Hematopoietic multipotent progenitor cell treated with erythropoietin and hydrocortisone succinate and interleukin-3 and kit ligand, for 15 days (in vitro differentiated cells): ENCODE results near the gene NEDD4L.
"Not testable (repeated sequence)": the region's sequence is repeated elsewhere in the genome, so short reads cannot be mapped to it uniquely, and the experiment has no call there.

Experiments
- DNase-seq: peaks from one replicate; pipeline ENCODE4 v3.0.0-alpha.2; 2015; ENCODE audit warnings: low spot score

Gene NEDD4L

DNA sequence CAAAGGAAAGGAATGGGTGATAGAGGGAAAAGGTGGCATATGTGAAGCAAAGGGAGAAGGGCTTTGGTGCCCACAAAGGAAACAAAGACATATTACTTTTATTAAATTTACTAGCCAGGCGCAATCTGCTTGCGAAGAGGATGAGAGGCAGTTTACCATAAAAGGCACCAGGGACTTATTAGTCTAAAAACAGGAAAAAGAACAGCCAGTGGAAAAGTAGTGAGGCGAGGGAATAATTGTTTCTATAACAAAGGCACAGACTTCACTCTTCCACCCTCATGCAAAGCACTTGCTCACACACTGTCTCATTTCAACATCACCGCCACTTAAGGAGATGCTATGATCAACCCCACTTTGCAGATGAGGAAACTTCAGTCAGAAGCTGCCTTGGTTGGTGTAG is 374.3 kb downstream of the NEDD4L start:
- no peak for DNase-seq

DNA sequence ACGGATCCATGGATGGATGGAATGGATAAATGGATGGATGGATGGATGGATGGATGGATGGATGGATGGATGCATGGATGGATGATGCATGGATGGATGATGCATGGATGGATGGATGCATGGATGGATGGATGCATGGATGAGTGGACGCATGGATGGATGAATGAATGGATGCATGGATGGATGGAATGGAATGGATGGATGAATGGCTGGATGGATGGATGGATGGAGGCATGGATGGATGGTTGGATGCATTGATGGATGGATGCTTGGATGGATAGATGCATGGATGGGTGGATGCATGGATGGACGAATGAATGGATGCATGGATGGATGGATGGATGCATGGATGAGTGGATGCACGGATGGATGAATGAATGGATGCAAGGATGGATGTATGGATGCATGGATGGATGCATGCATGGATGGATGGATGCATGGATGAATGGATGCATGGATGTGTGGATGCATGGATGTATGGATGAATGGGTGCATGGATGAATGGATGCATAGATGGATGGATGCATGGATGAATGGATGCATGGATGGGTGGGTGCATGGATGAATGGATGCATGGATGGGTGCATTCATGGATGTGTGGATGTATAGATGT is 375.7 kb downstream of the NEDD4L start:
- DNase-seq = no peak

DNA sequence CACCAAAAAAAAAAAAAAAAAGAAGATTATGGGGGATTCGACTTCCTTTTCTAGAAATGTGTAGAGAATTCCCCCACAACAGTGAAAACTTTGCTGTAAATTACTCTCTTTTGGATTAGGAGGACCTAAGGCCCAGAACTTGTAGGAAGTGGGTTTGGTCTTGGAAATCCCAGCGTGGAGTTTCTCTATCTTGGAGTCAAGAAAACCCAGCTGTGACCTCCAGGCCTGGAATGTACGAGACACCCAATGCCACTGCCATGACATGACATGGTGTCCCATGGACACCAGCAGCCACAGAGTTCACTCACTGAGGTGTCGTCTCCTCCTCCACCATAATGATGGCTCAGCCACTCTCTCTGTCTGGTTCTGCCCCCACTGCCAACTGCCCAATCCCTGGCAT is 382.6 kb downstream of the NEDD4L start:
- no peak for DNase-seq

DNA sequence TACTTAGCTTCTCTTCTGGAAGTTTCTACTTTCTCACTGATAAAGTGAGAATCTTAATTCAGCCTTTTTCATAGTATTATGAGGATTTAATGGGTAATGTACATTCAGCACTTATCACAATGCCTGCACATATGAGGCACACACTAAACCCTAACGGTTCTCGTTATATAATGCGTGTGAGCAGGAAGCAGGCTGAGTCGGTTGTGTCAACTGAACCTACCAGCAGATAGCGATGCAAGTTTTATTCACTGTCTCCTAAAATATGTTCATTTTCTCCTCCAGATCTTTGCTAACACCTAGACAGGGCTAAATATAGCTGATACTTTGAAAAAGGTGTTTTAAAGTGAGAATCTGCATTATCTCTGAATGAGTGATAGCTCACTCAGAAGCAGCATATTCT is 383.3 kb downstream of the NEDD4L start:
- no peak for DNase-seq

DNA sequence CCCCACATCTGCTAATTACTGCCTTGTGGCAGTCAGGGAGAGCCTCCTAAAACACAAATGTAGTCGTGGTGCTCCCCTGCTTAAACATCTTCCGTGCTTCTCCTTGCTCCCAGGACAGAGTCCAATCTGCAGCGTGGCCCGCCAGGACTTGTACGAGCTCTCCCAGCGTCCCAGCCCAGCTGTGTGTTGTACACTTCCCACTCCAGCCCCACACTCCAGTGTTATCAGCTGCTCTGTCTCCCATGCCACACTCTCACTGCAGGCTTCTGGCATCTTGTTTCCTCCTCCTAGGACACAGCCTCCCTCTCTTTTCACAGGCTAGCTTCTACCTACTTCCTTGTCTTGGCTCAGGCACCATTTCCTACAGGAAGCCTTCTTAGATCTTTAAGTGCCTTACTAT is 385.4 kb downstream of the NEDD4L start:
- DNase-seq = no peak

DNA sequence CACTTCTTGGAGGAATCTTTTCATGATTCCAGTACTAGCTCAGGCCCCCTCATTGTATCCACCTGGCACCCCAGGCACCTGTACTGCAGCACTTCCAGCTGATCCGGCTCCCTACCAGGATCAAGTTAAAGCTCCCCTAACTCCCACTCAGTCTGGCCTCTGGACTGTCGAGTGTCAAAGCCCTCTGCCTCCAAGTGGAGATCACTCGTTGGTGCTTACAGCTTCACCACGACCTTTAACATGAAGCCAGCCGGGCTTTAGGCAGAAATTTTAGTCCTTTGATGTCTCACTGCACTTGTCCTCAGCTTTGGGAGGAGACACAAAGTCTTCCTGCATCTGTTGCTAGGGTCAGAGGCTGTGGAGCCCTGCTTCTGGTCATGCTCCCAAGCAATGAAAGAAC is 387.2 kb downstream of the NEDD4L start:
- DNase-seq = no peak

DNA sequence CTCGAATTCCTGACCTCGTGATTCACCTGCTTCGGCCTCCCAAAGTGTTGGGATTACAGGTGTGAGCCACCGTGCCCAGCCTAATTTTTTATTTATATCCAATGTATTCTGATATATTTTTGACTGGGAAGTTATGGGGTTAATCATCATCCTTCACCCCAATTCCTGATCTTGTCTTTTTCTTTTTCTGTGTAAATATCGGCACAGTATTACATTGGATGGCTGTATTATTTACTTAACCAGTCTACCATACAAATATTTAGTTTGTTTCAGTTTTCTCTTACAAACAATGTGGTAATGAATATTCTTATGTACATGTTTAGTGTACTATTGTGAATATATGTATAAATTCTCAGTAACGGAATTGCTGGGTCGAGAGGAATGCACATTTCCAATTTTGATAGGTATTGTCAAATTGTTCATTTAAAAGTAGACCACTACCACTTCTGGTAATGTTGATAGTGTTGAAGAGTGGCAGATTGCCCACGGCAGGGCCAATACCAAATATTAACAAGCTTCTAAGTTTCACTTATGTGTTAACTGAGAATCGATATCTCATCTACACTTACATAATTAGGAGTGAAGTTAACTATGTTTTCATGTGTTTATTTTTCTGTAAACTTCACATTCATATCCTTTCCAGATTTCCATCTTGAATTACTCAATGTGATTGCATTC is 388.2 kb downstream of the NEDD4L start:
- no peak for DNase-seq

DNA sequence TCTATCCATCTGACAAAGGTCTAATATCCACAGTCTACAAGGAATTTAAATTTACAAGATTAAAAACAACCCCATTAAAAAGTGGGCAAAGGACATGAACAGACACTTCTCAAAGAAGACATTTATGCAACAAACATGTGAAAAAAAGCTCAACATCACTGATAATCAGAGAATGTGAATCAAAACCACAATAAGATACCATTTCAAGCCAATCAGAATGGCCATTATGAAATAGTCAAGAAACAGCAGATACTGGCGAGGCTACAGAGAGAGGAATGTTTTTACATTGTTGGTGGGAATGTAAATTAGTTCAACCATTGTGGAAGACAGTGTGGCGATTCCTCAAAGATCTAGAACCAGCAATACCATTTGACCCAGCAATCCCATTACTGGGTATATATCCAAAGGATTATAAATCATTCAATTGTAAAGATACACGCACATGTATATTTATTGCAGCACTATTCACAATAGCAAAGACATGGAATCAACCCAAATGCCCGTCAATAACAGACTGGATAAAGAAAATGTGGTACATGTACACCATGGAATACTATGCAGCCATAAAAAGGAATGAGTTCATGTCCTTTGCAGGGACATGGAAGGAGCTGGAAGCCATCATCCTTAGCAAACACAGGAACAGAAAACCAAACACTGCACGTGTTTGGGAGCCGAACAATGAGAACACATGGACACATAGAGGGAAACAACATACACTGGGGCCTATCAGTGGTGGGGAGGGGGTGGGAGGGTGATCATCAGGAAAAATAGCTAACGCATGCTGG is 391.4 kb downstream of the NEDD4L start:
- not testable (repeated sequence) for DNase-seq

DNA sequence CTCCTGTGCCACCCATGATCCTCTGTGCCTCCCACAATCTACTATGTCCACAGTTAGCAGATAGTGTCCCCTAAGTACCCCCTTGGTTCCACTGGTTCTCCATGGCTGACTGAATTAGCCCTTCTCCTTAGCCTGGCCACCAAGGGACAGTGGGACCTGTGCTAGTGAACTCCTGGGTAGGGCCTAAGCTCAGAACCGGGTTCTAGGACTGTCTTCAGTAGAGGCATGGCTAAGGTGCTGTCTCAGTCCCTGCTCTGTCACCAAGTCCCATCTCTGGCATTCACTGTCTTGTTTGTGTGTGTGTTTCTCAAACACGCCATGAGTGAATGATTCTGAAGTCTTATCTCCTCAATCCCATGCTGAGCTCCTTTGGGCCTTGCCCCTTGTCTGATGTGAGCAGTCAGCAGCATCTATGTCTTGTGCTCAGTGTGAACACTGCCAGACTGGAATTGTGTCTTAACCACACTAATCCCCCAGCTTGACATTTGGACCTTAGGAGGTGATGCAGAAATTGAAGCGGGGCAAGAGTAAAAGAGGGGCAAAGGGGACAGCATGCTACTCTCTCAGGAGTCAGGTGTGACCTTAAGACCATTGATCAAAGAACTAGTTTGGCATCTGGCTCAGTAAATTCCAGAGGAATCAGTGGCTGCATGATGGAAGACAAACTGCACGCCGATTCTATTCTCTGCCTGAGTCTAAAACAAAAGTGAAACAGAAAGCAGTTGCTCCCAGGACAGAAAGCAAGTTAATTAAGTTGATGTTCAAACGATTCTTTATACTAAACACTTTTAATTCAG is 394.3 kb downstream of the NEDD4L start:
- DNase-seq = no peak

DNA sequence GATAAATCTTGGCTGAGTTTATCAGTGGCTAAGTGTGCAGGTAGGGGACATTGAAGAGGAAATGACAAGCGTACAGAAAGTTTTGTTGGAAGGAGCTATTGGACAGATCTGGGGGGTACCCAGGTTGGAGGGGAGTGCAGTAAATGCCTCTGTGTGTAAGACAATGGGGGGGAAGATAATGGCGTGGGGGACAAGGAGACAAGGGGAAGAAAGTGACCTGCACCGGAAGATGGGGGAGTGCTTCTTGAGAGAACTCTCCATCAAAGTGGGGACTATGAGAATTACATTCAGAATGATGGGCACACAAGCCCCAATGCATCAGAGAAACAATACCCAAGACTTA is 394.9 kb downstream of the NEDD4L start:
- no peak for DNase-seq

DNA sequence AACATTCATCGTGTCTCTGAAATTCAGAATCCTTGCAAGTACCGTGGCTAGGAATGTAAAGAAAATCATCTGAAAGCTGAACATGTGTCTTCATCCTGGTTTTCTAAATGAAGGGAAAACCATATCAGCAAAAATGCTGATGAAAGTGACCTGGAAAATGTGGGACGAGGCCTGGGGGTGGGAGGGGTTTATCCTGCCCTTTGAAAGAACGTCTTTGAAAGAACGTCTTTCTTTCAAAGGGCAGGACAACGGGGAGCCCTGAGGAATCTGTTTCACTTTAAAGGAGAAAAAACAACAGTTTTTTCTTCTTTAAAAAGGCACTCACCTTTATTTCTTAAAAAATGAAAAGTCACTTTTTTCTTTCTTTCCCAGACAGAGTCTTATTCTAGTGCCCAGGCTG is 399.6 kb downstream of the NEDD4L start:
- no peak for DNase-seq

DNA sequence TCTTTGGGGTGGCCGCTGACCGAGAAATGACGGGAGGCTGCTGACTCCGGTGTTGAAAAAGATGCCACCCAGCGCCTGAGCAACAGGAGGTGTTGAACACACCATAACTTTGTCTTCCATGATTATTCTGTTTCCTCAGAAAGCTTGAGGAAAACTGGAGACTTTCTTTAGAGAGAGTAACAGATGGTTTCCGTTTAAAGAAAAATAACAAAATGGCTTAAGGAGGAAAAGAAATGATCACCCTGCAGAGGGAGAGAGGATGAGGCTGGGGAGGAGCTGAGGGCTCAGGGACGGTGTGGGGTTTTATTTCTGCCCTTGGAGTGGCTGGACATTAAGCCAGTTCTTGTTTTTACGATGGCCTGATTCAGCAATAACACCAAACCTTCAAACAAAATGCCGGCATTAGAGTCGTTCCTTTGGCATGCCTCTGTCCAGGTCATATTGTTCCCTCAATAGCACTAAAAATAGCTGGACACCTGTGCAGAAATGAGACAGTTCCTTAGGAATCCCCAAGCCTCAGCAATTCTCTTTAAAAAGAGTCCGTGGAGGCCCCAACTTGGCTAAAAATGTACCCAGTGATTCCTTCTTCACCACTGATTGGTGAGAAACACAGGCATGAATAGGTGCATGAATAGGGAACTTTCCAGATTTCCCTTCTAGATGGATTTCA is 402.5 kb downstream of the NEDD4L start:
- no peak for DNase-seq

DNA sequence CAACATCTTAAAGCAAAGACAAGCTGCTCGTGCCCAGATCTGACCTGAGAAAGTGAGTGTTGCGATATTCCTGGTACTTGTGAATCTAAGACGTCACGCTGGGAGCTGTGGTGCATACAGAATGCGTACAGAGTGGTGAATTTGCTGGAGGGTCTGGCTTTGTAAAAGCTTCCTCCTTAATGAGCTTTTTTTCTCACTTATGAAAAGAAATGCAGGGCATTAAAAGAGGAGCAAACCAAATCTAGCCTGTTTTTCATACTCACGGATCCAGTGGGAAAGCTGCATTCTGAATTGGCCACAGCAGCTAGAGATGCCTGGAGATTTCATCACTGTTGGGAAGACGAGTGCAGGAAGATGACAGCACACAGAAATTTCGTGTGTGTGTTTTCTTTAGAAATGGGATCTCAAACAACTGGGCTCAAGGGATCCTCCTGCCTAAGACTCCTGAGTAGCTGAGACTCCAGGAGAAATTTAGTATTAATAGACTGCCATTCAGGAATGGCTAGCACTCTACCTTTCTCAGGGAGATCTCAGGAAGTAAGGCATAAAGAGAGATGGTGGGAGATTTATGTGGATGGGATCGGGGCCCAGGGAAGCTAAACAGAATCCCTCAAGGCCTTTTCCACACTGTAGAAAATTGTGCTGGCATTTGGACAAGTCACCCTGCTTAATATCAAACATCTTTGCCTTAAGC is 403.5 kb downstream of the NEDD4L start:
- no peak for DNase-seq

DNA sequence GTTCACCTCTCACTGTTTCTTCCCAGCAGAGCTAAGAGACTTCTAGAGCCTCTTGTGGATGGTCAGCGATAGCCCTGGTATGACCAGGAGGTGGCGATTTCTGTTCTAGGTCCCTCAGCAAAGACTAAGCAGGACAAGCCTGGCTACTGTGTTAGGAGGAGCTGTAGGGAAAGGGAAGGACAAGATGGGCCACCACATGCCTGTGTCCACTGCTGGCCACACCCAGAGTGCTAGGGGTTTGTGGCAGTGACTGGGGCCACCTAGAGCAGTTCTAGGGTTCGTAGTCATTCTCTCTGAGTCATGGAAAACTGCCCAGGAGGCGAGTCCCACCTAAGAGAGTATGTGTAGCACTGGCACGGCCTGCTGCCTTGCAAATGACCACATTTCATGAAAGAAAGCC is 405.4 kb downstream of the NEDD4L start:
- DNase-seq = no peak
